Measurements from ENCODE around the gene IRX3. TPM values are rescaled to one million over a fixed set of nuclear protein-coding genes. Genes with fewer than 3 reads are reported as not detected.

IRX3 gene
- total RNA-seq, 4 donors from 2014 or later, result 4.0 to 22.6 (median 8.9) TPM

DNA sequence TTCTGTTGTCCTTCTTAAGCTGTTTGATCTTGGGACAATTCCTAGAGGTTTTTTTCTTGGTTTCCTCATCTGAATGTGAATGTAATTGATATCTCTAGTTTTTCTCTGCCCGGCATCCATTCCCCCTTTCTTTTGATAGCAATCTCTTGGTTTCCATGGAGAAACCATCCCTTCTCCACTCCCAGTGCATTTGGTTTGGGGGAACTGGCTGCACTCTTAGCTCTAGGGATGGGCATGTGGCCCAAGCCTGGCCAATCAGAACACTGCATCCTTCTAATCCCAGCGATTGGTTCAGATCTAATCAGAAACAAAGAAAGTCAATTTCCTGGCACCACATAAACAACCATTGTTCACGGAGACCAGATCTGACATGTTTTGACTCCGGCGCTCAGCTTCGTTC, 45.1 kb downstream of the IRX3 start:
- TF ChIP-seq CTCF (IDR thresholded peaks at IDR 0.05) (no peak), POLR2A (IDR thresholded peaks at IDR 0.05) (no peak)
- H3K27ac ChIP-seq, result no peak overlapping the region
- intact Hi-C loops (cut with DNase I), result no loop called here
- DNase-seq, result no peak
- H3K4me1 ChIP-seq, result no peaks in the 10 kb centered on the region
- no peaks in the 10 kb centered on the region for H3K36me3 ChIP-seq
- H3K4me3 ChIP-seq (replicated peaks in 1 of 3), result no peak overlapping the region
- no peaks in the 10 kb centered on the region for H3K9me3 ChIP-seq
- H3K27me3 ChIP-seq, result no peaks in the 10 kb centered on the region
- 79 to 87% methylated on average over 6 of the region's 6 CpGs for WGBS, 2 donors

DNA sequence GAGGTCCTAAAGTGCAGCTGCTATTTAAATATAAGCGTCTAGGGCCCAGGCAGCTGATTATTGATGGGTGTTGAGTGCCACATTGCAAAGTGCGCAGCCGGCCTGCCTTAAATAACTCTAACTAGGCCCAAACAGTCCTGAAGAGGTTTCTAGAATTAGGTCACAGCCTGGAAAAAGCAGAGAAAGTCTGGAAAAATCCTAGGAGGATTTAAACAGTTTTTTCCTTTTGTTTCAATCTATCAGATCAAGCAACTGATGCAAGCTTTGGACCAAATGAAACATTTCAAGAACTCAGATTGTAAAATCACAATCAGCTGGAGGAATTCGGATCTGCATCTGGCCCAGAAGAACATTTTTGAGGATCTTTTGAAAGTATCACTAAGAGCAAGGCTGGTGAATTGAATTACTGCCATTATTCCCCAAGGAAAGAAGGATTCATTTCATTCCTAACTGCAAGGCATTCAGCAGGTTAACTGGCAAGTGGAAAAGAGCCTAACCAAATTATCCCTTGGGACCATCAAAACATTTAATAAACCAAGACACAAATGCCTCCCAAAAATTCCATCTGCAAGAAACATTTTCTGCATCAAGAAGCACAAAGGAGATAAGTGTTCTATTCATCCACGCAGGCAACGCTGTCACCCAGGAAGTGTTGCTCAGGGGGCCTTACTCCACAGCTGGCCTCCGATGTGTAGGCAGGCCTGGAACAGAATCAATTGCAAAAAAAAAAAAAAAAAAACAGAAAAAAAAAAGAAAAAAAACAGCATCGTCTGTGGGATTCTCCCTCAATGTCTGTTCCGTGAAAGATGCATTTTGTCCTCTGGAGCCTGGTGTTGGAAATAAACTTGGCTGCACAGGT, 46.1 kb downstream of the IRX3 start:
- no peak overlapping the region for H3K27ac ChIP-seq
- H3K27me3 ChIP-seq, result no peaks in the 10 kb centered on the region
- TF ChIP-seq POLR2A (IDR thresholded peaks at IDR 0.05) (no peak), CTCF (IDR thresholded peaks at IDR 0.05) (no peak)
- DNase-seq, result no peak
- no peaks in the 10 kb centered on the region for H3K4me1 ChIP-seq
- intact Hi-C loops (cut with DNase I), result no loop called here
- H3K36me3 ChIP-seq, result no peaks in the 10 kb centered on the region
- no peak overlapping the region for H3K4me3 ChIP-seq (replicated peaks in 1 of 3)
- no peaks in the 10 kb centered on the region for H3K9me3 ChIP-seq
- WGBS, 2 donors, result 71 to 76% methylated on average over 9 of the region's 9 CpGs

DNA sequence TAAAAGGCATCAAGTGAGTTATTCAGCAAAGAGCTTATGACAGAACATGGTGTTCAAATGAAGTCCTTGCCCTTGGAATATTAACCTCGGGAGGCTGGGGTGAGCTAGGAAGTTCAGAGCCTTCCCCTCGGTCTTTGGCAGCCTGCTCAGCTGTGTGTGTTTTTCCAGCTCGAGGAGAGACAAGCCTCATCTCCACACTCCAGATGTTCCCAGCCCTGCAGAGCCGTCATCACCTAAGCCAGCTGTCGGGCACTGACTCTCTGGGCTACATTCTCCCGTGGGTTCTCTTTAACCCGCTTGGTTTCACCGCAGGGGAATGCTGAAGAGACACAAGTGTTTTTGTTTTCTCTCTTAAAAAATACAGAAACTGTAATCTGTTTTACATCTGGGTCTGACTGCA, 47.1 kb downstream of the IRX3 start:
- WGBS, 2 donors, result 56 to 65% methylated on average over 8 of the region's 8 CpGs
- Histone ChIP-seq H3K9me3 (no peaks in the 10 kb centered on the region), H3K36me3 (no peaks in the 10 kb centered on the region), H3K4me3 (replicated peaks in 1 of 3) (no peak overlapping the region), H3K4me1 (no peaks in the 10 kb centered on the region), H3K27ac (no peak overlapping the region), H3K27me3 (no peaks in the 10 kb centered on the region)
- intact Hi-C loops (cut with DNase I), result no loop called here
- DNase-seq, result no peak
- TF ChIP-seq POLR2A (IDR thresholded peaks at IDR 0.05) (no peak), CTCF (IDR thresholded peaks at IDR 0.05) (no peak)

- WGBS, 2 donors, result 85 to 92% methylated on average over 2 of the region's 2 CpGs
- TF ChIP-seq CTCF (IDR thresholded peaks at IDR 0.05) (no peak), POLR2A (IDR thresholded peaks at IDR 0.05) (no peak)
- Histone ChIP-seq H3K9me3 (no peaks in the 10 kb centered on the region), H3K4me1 (no peaks in the 10 kb centered on the region), H3K36me3 (no peaks in the 10 kb centered on the region), H3K4me3 (replicated peaks in 1 of 3) (no peak overlapping the region), H3K27ac (no peak overlapping the region), H3K27me3 (no peaks in the 10 kb centered on the region)
- intact Hi-C loops (cut with DNase I), result no loop called here
- DNase-seq, result no peak
Measured at GRCh38 chr16:54236773-54237172, 49.8 kb downstream of the IRX3 start.

GRCh38 chr16:54233615-54234014, 53.0 kb downstream of the IRX3 start:
- no peaks in the 10 kb centered on the region for H3K4me1 ChIP-seq
- no peak for TF ChIP-seq CTCF (IDR thresholded peaks at IDR 0.05)
- no peak for TF ChIP-seq POLR2A (IDR thresholded peaks at IDR 0.05)
- intact Hi-C loops (cut with DNase I), result no loop called here
- no peak overlapping the region for H3K4me3 ChIP-seq (replicated peaks in 1 of 3)
- no peaks in the 10 kb centered on the region for H3K27me3 ChIP-seq
- WGBS, 2 donors, result 81 to 88% methylated on average over 4 of the region's 4 CpGs
- H3K27ac ChIP-seq, result no peak overlapping the region
- no peaks in the 10 kb centered on the region for H3K9me3 ChIP-seq
- DNase-seq, result no peak
- no peaks in the 10 kb centered on the region for H3K36me3 ChIP-seq

Data from thyroid gland (tissue), 4 donors.